HG02938 (cell line): ENCODE measurements around the gene PEPD.

Experiments
- ATAC-seq: cut with Tn5 transposase; IDR thresholded peaks from one replicate; pipeline ENCODE4 v1.9.1; 2021; ENCODE audit warnings: mild to moderate bottlenecking, moderate library complexity; ENCODE audit not compliant: unreplicated experiment

The PEPD gene

GRCh38 chr19:33370783-33371182 is 150.8 kb downstream of the PEPD start:
- ATAC-seq: no peak

- ATAC-seq: no peak
These were observed 153.3 kb downstream of the PEPD start for GRCh38 chr19:33368074-33368864.

- no peak for ATAC-seq
These were observed 154.7 kb downstream of the PEPD start for GRCh38 chr19:33366897-33367296.

- ATAC-seq: no peak
These were observed 155.5 kb downstream of the PEPD start for GRCh38 chr19:33366127-33366526.

- no peak for ATAC-seq
These were observed 155.9 kb downstream of the PEPD start for GRCh38 chr19:33365691-33366090.

- no peak for ATAC-seq
These were observed 158.1 kb downstream of the PEPD start for GRCh38 chr19:33363476-33363875.

- no peak for ATAC-seq
These were observed 158.9 kb downstream of the PEPD start for GRCh38 chr19:33362508-33363228.

GRCh38 chr19:33359581-33359980 is 162.0 kb downstream of the PEPD start:
- ATAC-seq: no peak

GRCh38 chr19:33358408-33358807 is 163.2 kb downstream of the PEPD start:
- no peak for ATAC-seq

GRCh38 chr19:33357556-33357955 is 164.0 kb downstream of the PEPD start:
- no peak for ATAC-seq

GRCh38 chr19:33355535-33355934 is 166.1 kb downstream of the PEPD start:
- no peak for ATAC-seq

- ATAC-seq: no peak
These were observed 170.9 kb downstream of the PEPD start for GRCh38 chr19:33350538-33351309.

- no peak for ATAC-seq
These were observed 172.0 kb downstream of the PEPD start for GRCh38 chr19:33349319-33350289.

- no peak for ATAC-seq
These were observed 173.1 kb downstream of the PEPD start for GRCh38 chr19:33348301-33349010.

- ATAC-seq: no peak
These were observed 174.3 kb downstream of the PEPD start for GRCh38 chr19:33347300-33347699.

GRCh38 chr19:33346665-33347064 is 174.9 kb downstream of the PEPD start:
- no peak for ATAC-seq

GRCh38 chr19:33345163-33345562 is 176.4 kb downstream of the PEPD start:
- ATAC-seq: no peak

GRCh38 chr19:33344573-33344925 is 177.0 kb downstream of the PEPD start:
- no peak for ATAC-seq

- ATAC-seq: no peak
These were observed 177.6 kb downstream of the PEPD start for GRCh38 chr19:33343859-33344572.
